ENCODE data around the gene SNAPC2. TPM values are rescaled to one million over a fixed set of nuclear protein-coding genes. Genes with fewer than 3 reads are reported as not detected.
A peak's percentile ranks its signal among the peaks of the same experiment; 100 is the strongest.

SNAPC2 gene
- total and polyA plus RNA-seq, 2 donors (not counting 1 experiment from before 2014, with no cell fraction given), result 19.9 to 21.7 TPM

GRCh38 chr19:7942981-7943443 is 22.9 kb downstream of the SNAPC2 start:
- Histone ChIP-seq H3K79me2 (ENCODE audit: control insufficient read depth, insufficient read depth, low read length) (peaks cover 40% of the 10 kb centered on the region), H3K27me3 (replicated peaks in 1 of 4; ENCODE audit: control extremely low read depth in 1 of 4, control insufficient read depth in 3 of 4, insufficient read depth in 4 of 4, low read length in 3 of 4) (no peaks in the 10 kb centered on the region), H3K27ac (ENCODE audit: low read length in 2 of 2) (peak overlapping the region; percentile 94 to 99), H3K4me1 (ENCODE audit: control insufficient read depth in 2 of 2, insufficient read depth in 2 of 2, low read length in 2 of 2) (peaks cover 12 to 21% of the 10 kb centered on the region in 2 donors), H3K9me3 (ENCODE audit: control extremely low read depth in 1 of 3, control insufficient read depth in 2 of 3, insufficient read depth in 1 of 3, low read length in 2 of 3) (no peaks in the 10 kb centered on the region), H3K4me3 (ENCODE audit: control extremely low read depth in 1 of 5, extremely low read depth in 1 of 5, insufficient read depth in 1 of 5, low read depth in 2 of 5, low read length in 4 of 5) (peak overlapping the region; percentile 70 to 97 (median 87)), H3K36me3 (replicated peaks in 1 of 2; ENCODE audit: control extremely low read depth in 1 of 2, control insufficient read depth in 1 of 2, extremely low read depth in 1 of 2, insufficient read depth in 2 of 2, low read length in 1 of 2) (peaks cover 0 to 19% of the 10 kb centered on the region in 2 experiments), H3K9ac (ENCODE audit: low read length) (peak overlapping the region; percentile 100), H2AFZ (ENCODE audit: insufficient read depth, low read depth, low read length, poor library complexity, severe bottlenecking) (peak overlapping the region; percentile 94), H3K4me2 (replicated peaks; ENCODE audit: low read depth, low read length, poor library complexity, severe bottlenecking) (peak overlapping the region; percentile 84), H4K20me1 (ENCODE audit: control insufficient read depth, insufficient read depth, low read length, poor library complexity, severe bottlenecking) (no peaks in the 10 kb centered on the region)
- CTCF ChIA-PET, result interaction anchor here (0.7 to 3.9 kb wide), 17 partner anchors 8 to 375 kb away, joined by 3 to 28 read pairs (median 8); partner anchors contain the start of genes ELAVL1, PET100 and SNAPC2
- Mint-ChIP-seq H3K9me3 (ENCODE audit: insufficient read depth) (no peaks in the 10 kb centered on the region), H3K27ac (peak overlapping the region; percentile 97), H3K4me3 (peak overlapping the region; percentile 96), H3K27me3 (no peaks in the 10 kb centered on the region), H3K4me1 (peaks cover 30% of the 10 kb centered on the region)
- peak; percentile 1 for ATAC-seq (ENCODE audit: low read depth)
- DNase-seq, result no peak
- intact Hi-C loops (cut with micrococcal nuclease), result loop anchor here (1.0 to 5.0 kb wide), 8 partner anchors 18 to 447 kb away; partner anchors contain the start of genes MAP2K7, PET100, RAB11B and SNAPC2
- no peak for TF ChIP-seq CTCF (IDR thresholded peaks at IDR 0.05)
- no peak for TF ChIP-seq EZH2 (IDR thresholded peaks at IDR 0.05; ENCODE audit: borderline replicate concordance, insufficient read depth, low read depth, low read length, poor library complexity, severe bottlenecking)
- POLR2A ChIA-PET, result interaction anchor here (0.9 to 3.2 kb wide), 8 partner anchors 14 to 447 kb away, joined by 3 to 29 read pairs (median 4); partner anchors contain the start of genes MAP2K7, PET100, RAB11B and SNAPC2
- 10% methylated on average over 31 of the region's 33 CpGs for WGBS (ENCODE audit: insufficient coverage)
